H9 (cell line): Measurements from ENCODE around the gene SGTB. TPM values are rescaled to one million over a fixed set of nuclear protein-coding genes. Genes with fewer than 3 reads are reported as not detected.

Experiments
- DNase-seq: peaks from one replicate; pipeline ENCODE4 v3.0.0-alpha.2; 2017
- H2AFZ ChIP-seq: one replicate; pipeline ENCODE4 v1.6.1; 2013; ENCODE audit warnings: mild to moderate bottlenecking, low read length, control low read depth, moderate library complexity
- H2AK5ac ChIP-seq: 2 replicates; pipeline ENCODE4 v1.6.1; 2013; ENCODE audit warnings: low read length, control low read depth, mixed read lengths; ENCODE audit not compliant: insufficient read length
- H2BK120ac ChIP-seq: one replicate; pipeline ENCODE4 v1.6.1; 2013; ENCODE audit warnings: low read depth, mild to moderate bottlenecking, low read length, control low read depth, inconsistent platforms; ENCODE audit not compliant: poor library complexity, severe bottlenecking
- H2BK12ac ChIP-seq: 2 replicates; pipeline ENCODE4 v1.6.1; 2013; ENCODE audit warnings: low read length, control low read depth, mixed read lengths, low read depth; ENCODE audit not compliant: insufficient read length
- H2BK15ac ChIP-seq: 2 replicates; pipeline ENCODE4 v1.6.1; 2013; ENCODE audit warnings: low read depth, low read length, control low read depth
- H2BK20ac ChIP-seq: one replicate; pipeline ENCODE4 v1.6.1; 2013; ENCODE audit warnings: low read depth, mild to moderate bottlenecking, low read length, control low read depth, inconsistent platforms; ENCODE audit not compliant: poor library complexity, severe bottlenecking
- H2BK5ac ChIP-seq: 2 replicates; pipeline ENCODE4 v1.6.1; 2013; ENCODE audit warnings: low read length, control low read depth, mixed read lengths; ENCODE audit not compliant: insufficient read length
- H3K14ac ChIP-seq: 2 replicates; pipeline ENCODE4 v1.6.1; 2013; ENCODE audit warnings: low read length, control low read depth; ENCODE audit not compliant: insufficient read depth
- H3K18ac ChIP-seq: 2 replicates; pipeline ENCODE4 v1.6.1; 2013; ENCODE audit warnings: low read depth, mild to moderate bottlenecking, mixed read lengths, low read length, control low read depth; ENCODE audit not compliant: insufficient read length
- H3K23ac ChIP-seq: 2 replicates; pipeline ENCODE4 v1.6.1; 2013; ENCODE audit warnings: low read length, control low read depth, mixed read lengths, low read depth; ENCODE audit not compliant: insufficient read length
- H3K23me2 ChIP-seq: 2 replicates; pipeline ENCODE4 v1.6.1; 2013; ENCODE audit warnings: low read depth, mild to moderate bottlenecking, mixed read lengths, low read length, control low read depth; ENCODE audit not compliant: insufficient read length, poor library complexity, severe bottlenecking
- H3K27ac ChIP-seq: 2 replicates; pipeline ENCODE4 v1.5.1; 2013; ENCODE audit warnings: low read length, control low read depth, mixed read lengths, low read depth; ENCODE audit not compliant: insufficient read length
- H3K27me3 ChIP-seq: 2 replicates; pipeline ENCODE4 v1.6.1; 2013; ENCODE audit warnings: low read length, control low read depth, inconsistent platforms; ENCODE audit not compliant: insufficient read depth
- H3K4ac ChIP-seq: 2 replicates; pipeline ENCODE4 v1.6.1; 2013; ENCODE audit warnings: low read depth, mild to moderate bottlenecking, control low read depth, inconsistent platforms, low read length, moderate library complexity
- H3K4me1 ChIP-seq: 2 replicates; pipeline ENCODE4 v1.6.1; 2013; ENCODE audit warnings: low read length, control low read depth, inconsistent platforms; ENCODE audit not compliant: insufficient read depth
- H3K4me2 ChIP-seq: 2 replicates; pipeline ENCODE4 v1.6.1; 2013; ENCODE audit warnings: low read length, control low read depth, mixed read lengths; ENCODE audit not compliant: insufficient read length, insufficient read depth
- H3K56ac ChIP-seq: 2 replicates; pipeline ENCODE4 v1.6.1; 2013; ENCODE audit warnings: low read depth, mild to moderate bottlenecking, mixed read lengths, low read length, control low read depth; ENCODE audit not compliant: insufficient read length
- H3K79me1 ChIP-seq: 2 replicates; pipeline ENCODE4 v1.6.1; 2013; ENCODE audit warnings: low read depth, mild to moderate bottlenecking, moderate library complexity, low read length, control low read depth, inconsistent platforms; ENCODE audit not compliant: insufficient read depth, poor library complexity, severe bottlenecking
- H3K79me2 ChIP-seq: 2 replicates; pipeline ENCODE4 v1.6.1; 2013; ENCODE audit warnings: low read length, control low read depth, inconsistent platforms; ENCODE audit not compliant: insufficient read depth
- H3K9ac ChIP-seq: 2 replicates; pipeline ENCODE4 v1.6.1; 2013; ENCODE audit warnings: low read length, control low read depth, mixed read lengths; ENCODE audit not compliant: insufficient read length; ENCODE audit errors: extremely low read depth
- H3K9me3 ChIP-seq: one replicate; pipeline ENCODE4 v1.6.1; 2013; ENCODE audit warnings: low read depth, low read length, inconsistent platforms; ENCODE audit not compliant: control insufficient read depth
- H3T11ph ChIP-seq: one replicate; pipeline ENCODE4 v1.6.1; 2013; ENCODE audit warnings: mild to moderate bottlenecking, low read length, control low read depth, inconsistent platforms
- H4K20me1 ChIP-seq: one replicate; pipeline ENCODE4 v1.6.1; 2013; ENCODE audit not compliant: control insufficient read depth, insufficient read length, insufficient read depth
- H4K5ac ChIP-seq: 2 replicates; pipeline ENCODE4 v1.6.1; 2013; ENCODE audit warnings: low read depth, mild to moderate bottlenecking, mixed read lengths, low read length, control low read depth; ENCODE audit not compliant: insufficient read length
- H4K8ac ChIP-seq: replicated peaks from 2 replicates; pipeline ENCODE4 v1.6.1; 2013; ENCODE audit warnings: low read length, control low read depth, mixed read lengths, low read depth; ENCODE audit not compliant: insufficient read length
- H4K91ac ChIP-seq: 2 replicates; pipeline ENCODE4 v1.6.1; 2013; ENCODE audit warnings: low read depth, mild to moderate bottlenecking, moderate library complexity, mixed read lengths, low read length, control low read depth; ENCODE audit not compliant: insufficient read length
- H3K27ac Mint-ChIP-seq, 3 experiments: 2 replicates in 2 of 3; 3 replicates in 1 of 3; pipeline ENCODE4 v1.8.0; 2020 to 2021; ENCODE audit warnings: mixed read lengths in 3 of 3, mild to moderate bottlenecking in 1 of 3, moderate library complexity in 1 of 3
- H3K27me3 Mint-ChIP-seq: 2 replicates; pipeline ENCODE4 v1.8.0; 2021; ENCODE audit warnings: low read depth, mild to moderate bottlenecking, moderate library complexity, mixed read lengths
- H3K36me3 Mint-ChIP-seq, 3 experiments: 2 replicates in 2 of 3; 3 replicates in 1 of 3; pipeline ENCODE4 v1.8.0; 2020 to 2021; ENCODE audit warnings: low read depth in 3 of 3, mixed read lengths in 3 of 3; ENCODE audit not compliant: insufficient read depth in 1 of 3
- H3K4me1 Mint-ChIP-seq, 2 experiments: 2 replicates each; pipeline ENCODE4 v1.8.0; 2020; ENCODE audit warnings: mixed read lengths in 2 of 2
- H3K4me3 Mint-ChIP-seq, 2 experiments: 2 replicates in 1 of 2; 3 replicates in 1 of 2; pipeline ENCODE4 v1.8.0; 2020 to 2021; ENCODE audit warnings: mild to moderate bottlenecking in 2 of 2, mixed read lengths in 2 of 2, moderate library complexity in 1 of 2
- H3K9me3 Mint-ChIP-seq, 2 experiments: 2 replicates in 1 of 2; 3 replicates in 1 of 2; pipeline ENCODE4 v1.8.0; 2020; ENCODE audit warnings: mild to moderate bottlenecking in 2 of 2, mixed read lengths in 2 of 2, moderate library complexity in 1 of 2
- CTCF ChIP-seq: fragments of 200-600 bp; sonication (generic); conservative IDR thresholded peaks from 3 replicates; pipeline ENCODE4 v1.8.0; 2021; ENCODE audit warnings: antibody characterized with exemption, mild to moderate bottlenecking
- WGBS: extraction: QIAGEN DNeasy Blood & Tissue Kit; methylation state at CpG from one replicate; pipeline ENCODE4 v1.1.7; 2013; ENCODE audit warnings: missing lambda C conversion rate, low lambda C conversion rate, mixed read lengths; ENCODE audit not compliant: insufficient read length; ENCODE audit errors: extremely low coverage; 5-methylcytosine and 5-hydroxymethylcytosine counted together
- total RNA-seq: library from RNA; stranded (reverse); gene quantifications from 2 replicates; pipeline ENCODE4 v1.2.1, GENCODE V29; 2021

Gene SGTB
- total RNA-seq, 1 experiment from 2014 or later, result 18.7 TPM

- WGBS, result no CpG with 5 or more reads among the region's 1 CpG
- H3K4me1 ChIP-seq, result no peaks in the 10 kb centered on the region; the same call in 1 of the 2 replicates
- no peaks in the 10 kb centered on the region for H4K20me1 ChIP-seq
- H3K4ac ChIP-seq, result no peak overlapping the region
- H3K9me3 ChIP-seq, result no peaks in the 10 kb centered on the region
- no peak overlapping the region for H2BK20ac ChIP-seq
- no peak overlapping the region for H3K27ac ChIP-seq
- no peak for DNase-seq
- no peak overlapping the region for H4K8ac ChIP-seq
- H3K4me2 ChIP-seq, result no peak overlapping the region
- H2BK12ac ChIP-seq, result no peak overlapping the region
- Mint-ChIP-seq H3K27me3 (no peaks in the 10 kb centered on the region; the same call in 1 of the 2 replicates), H3K4me1 (peaks cover 15 to 18% of the 10 kb centered on the region in 2 experiments), H3K4me3 (no peak overlapping the region), H3K27ac (no peak overlapping the region), H3K36me3 (peaks cover 7 to 10% (median 8%) of the 10 kb centered on the region in 3 experiments; a peak in 4 of 7 replicates), H3K9me3 (no peaks in the 10 kb centered on the region)
- H2BK15ac ChIP-seq, result no peak overlapping the region
- H4K91ac ChIP-seq, result no peak overlapping the region
- no peaks in the 10 kb centered on the region for H3K23me2 ChIP-seq
- peaks cover under 1% of the 10 kb centered on the region for H3K79me1 ChIP-seq
- no peak overlapping the region for H2BK5ac ChIP-seq
- H4K5ac ChIP-seq, result no peak overlapping the region
- no peak overlapping the region for H3K23ac ChIP-seq
- peaks cover 20% of the 10 kb centered on the region; the same call in 1 of the 2 replicates for H3K79me2 ChIP-seq
- H3K14ac ChIP-seq, result no peak overlapping the region
- H2BK120ac ChIP-seq, result no peak overlapping the region
- H2AK5ac ChIP-seq, result no peak overlapping the region
- no peak overlapping the region for H3T11ph ChIP-seq
- no peak overlapping the region for H2AFZ ChIP-seq
- TF ChIP-seq CTCF, result no peak
- H3K18ac ChIP-seq, result no peak overlapping the region
- H3K9ac ChIP-seq, result no peak overlapping the region
- no peaks in the 10 kb centered on the region for H3K27me3 ChIP-seq
- H3K56ac ChIP-seq, result no peak overlapping the region
These were observed 14.1 kb upstream of the SGTB start for GRCh38 chr5:65736011-65736410.
